ENCODE measurements around the gene SNAP47.

The SNAP47 gene

GRCh38 chr1:227769936-227770494 lies 34.8 kb downstream of the SNAP47 start:
- no peak for DNase-seq (ENCODE audit: insufficient read length, low spot score)
- TF ChIP-seq CTCF (IDR thresholded peaks at IDR 0.05; ENCODE audit: insufficient read depth, missing control alignments), result no peak
- no peak for FAIRE-seq

- FAIRE-seq (no peak), DNase-seq (ENCODE audit: insufficient read length, low spot score) (no peak)
- no peak for TF ChIP-seq CTCF (IDR thresholded peaks at IDR 0.05; ENCODE audit: insufficient read depth, missing control alignments)
Measured at GRCh38 chr1:227770812-227771211, 35.6 kb downstream of the SNAP47 start.

GRCh38 chr1:227771326-227771725 lies 36.1 kb downstream of the SNAP47 start:
- FAIRE-seq (no peak), DNase-seq (ENCODE audit: insufficient read length, low spot score) (no peak)
- TF ChIP-seq CTCF (IDR thresholded peaks at IDR 0.05; ENCODE audit: insufficient read depth, missing control alignments), result no peak

GRCh38 chr1:227771771-227772170 lies 36.5 kb downstream of the SNAP47 start:
- no peak for FAIRE-seq
- TF ChIP-seq CTCF (IDR thresholded peaks at IDR 0.05; ENCODE audit: insufficient read depth, missing control alignments), result no peak

GRCh38 chr1:227773558-227773957 lies 38.3 kb downstream of the SNAP47 start:
- FAIRE-seq, result no peak
- no peak for TF ChIP-seq CTCF (IDR thresholded peaks at IDR 0.05; ENCODE audit: insufficient read depth, missing control alignments)
- no peak for DNase-seq (ENCODE audit: insufficient read length, low spot score)

More at GRCh38 chr1:227771771-227772170, 36.5 kb downstream of the SNAP47 start:
- no peak for DNase-seq (ENCODE audit: insufficient read length, low spot score)

GRCh38 chr1:227774051-227774731 lies 39.0 kb downstream of the SNAP47 start:
- TF ChIP-seq CTCF (IDR thresholded peaks at IDR 0.05; ENCODE audit: insufficient read depth, missing control alignments), result no peak
- FAIRE-seq (no peak), DNase-seq (ENCODE audit: insufficient read length, low spot score) (no peak)
